Activated CD8-positive, alpha-beta memory T cell treated with anti-CD3 and anti-CD28 coated beads for 4 hours (primary cell): Measurements from ENCODE around the gene SOX6.
"Not testable (repeated sequence)": the region's sequence is repeated elsewhere in the genome, so short reads cannot be mapped to it uniquely, and the experiment has no call there.

ENCODE experiments used
- DNase-seq, 2 donors: peaks; one replicate each; pipeline ENCODE4 v3.0.0-alpha.2; 2020; ENCODE audit warnings: low read depth in 2 of 2

Gene SOX6

DNA sequence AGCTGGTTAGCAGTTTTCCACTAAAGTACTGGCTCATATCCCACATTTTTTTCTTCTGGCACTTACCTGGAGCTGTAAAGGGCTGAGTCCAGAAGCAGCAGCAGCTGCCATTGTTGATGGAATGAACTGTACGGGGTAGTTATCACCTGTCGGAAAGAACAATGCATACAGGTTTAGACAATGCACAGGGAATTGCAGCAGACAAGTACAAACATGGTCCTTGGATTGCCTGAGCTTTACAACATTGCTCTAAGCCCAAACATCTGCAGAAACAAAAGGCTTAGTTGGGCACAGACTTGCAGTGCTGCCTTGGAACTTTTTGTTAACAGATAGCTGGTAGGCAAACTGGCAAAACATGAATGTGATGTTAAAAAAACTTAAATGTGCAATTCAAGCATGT lies 258.8 kb downstream of the SOX6 start:
- no peak for DNase-seq

DNA sequence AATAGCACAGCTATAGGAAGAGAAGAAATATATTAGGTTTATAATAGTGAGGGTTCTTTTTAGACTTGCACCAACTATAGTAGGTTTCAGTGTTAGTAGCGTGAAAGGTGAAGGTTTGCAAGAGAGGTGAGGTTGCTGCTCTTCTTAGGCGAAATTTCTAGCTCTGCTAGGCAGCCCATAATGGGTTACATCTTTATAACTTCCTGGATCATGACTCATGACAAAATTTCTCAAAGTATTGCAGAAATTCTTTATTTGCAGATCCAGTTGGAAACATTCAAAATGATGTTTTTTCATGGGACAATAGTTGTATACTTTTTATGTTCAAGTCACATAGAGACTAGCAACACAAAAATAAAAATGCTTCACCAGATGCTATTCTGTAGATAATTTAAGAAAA lies 260.0 kb downstream of the SOX6 start:
- no peak for DNase-seq

DNA sequence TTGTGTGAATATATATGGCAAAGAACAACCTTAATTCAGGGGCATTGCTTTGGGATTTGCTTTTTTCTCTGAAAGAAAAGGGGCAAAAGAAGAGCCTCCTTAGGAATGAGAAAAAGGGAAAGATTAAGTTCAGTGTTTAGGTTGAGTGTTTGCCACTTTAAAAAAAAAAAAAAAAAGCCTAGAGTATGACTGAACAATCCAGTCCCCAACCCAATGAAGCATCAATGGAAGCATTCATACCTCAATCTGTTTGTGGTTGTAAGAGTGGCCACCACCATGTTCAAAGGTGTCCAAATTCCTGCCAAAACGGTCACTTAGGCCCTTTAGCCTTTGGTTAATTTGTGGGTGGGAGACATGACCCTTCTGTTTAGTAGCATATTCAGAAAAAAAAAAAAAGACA lies 260.6 kb downstream of the SOX6 start:
- DNase-seq, result no peak

DNA sequence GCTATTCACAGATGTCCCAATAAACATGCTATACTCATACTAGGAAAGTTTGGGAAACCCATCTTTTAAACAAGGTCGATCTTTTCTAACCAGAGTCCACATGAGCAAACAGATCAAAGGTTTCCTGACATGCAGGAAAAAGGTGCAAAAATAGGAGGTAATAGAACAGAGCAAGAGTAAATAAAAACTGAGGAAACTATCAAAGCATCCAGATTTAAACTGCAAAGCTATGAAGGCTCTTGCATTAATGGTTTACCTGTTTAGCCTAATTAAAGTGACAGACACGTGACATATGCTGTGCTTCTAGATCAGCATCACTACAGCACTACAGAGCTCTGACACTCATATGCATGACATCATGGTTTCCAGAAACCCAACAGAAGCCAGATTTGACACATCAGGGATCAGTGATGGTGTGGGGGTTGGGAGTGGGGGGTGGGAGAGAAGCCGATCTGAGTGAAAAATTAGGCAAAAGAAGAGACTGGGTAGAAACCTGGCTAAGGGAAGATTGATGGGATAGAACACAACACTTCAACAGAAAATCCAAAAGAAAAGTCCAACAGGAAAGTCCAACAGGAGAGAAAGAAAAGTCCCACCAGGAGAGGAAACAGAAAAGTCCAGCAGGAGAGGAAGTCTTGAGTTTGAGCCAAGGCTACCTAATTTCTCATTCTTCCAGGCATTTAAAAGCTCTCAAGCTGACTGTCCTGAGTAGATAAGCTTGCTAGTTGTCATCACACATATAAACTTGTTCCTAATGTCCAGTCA lies 262.3 kb downstream of the SOX6 start:
- DNase-seq, result no peak

DNA sequence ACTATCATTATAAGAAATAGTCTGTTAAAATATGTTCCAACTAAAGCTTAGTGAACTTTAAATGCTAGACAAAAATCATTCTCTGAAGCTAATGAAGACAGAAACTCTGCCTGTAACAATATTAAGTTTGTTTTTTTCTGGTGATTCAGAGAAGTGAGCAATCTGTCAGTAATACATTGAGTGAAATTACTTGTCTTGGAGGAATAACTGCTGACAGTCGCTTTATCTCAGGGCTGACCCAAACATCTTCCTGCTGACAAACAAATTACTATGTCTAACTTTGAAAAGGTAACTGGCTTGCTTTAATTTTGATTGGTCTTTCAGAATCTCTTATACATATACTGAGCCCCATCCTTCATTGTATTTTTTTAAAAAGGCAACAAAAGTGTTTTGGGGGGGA lies 264.5 kb downstream of the SOX6 start:
- DNase-seq, result no peak

DNA sequence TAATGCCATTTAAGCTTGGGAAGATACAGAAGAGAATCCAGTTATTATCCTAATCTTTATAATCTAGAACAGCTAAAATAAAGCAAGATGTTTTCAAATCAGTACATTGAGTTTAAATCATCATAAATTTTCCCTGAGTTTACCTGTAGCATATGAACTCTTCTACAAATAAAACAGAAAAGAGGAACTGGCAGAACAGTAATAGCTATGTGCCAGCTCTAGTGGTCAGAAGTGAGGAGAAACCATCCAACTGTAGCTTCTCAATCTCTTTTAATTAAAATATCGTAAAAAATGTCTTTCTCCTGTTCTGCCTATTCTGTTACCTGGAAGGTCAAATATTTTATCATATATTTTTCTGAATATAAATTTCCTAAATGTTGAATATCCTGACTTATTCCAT lies 266.9 kb downstream of the SOX6 start:
- DNase-seq, result no peak

DNA sequence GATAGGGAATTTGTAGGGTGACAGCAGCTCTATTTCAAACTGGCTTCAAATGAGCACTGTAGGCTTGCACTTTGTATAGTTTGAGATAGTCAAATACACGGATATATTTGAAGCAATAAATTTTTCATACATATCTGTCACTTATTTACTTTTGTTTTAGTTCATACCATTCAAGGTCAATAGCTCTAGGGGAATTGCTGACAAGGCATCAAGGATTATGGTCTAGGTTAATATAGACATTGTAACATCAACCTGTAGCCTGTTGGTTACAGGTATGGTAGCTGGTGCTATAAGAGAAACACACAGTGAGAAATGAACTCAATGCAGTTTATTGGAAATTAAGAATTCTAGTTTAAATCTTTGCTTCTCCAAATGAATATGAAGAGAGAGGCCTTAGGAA lies 267.6 kb downstream of the SOX6 start:
- DNase-seq, result no peak

DNA sequence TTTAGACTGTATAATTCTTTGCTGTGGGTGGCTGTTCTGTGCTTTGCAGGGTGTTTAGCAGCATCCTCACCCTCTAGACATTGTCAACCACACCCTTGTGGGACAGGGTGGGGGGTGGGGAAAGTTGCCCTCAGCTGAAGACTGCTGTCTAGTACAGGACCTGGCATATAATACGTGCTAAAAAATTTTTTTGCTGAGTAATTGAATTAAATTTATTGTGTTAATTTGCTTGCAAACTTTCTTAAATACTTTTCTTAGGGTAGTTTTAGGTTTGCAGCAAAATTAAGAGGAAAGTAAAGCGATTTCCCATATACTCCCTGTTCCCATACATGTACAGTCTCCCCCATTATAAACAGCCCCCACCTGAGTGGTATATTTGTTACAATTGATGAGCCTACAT lies 268.5 kb downstream of the SOX6 start:
- DNase-seq, result no peak

DNA sequence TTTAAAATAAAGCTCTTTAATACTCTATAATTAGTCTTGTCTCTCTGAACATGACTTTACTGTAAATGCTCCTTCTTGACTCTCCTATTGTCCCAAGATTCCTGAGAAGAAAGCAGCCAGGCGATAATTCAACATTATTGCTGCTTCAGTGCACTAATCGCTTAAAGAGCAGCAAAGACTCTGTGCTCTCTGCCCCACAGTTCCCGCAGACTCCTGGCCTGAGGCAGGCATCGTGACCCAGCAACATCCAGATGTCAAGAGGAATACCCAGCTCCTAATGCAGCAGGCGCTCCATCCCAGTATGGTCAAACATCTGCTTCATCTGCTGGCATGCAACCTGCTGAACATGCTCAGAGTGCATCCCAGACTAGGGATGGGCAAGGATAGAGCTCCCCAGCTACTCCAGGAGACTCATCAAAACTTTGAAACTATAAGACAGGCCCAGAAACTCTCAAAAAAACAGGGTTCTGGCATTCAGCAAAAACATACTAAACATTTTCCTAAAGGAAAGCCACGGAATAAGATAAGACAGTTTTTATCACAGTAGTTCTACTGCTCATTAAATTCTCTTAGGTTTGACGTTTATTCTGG lies 270.0 kb downstream of the SOX6 start:
- no peak for DNase-seq

DNA sequence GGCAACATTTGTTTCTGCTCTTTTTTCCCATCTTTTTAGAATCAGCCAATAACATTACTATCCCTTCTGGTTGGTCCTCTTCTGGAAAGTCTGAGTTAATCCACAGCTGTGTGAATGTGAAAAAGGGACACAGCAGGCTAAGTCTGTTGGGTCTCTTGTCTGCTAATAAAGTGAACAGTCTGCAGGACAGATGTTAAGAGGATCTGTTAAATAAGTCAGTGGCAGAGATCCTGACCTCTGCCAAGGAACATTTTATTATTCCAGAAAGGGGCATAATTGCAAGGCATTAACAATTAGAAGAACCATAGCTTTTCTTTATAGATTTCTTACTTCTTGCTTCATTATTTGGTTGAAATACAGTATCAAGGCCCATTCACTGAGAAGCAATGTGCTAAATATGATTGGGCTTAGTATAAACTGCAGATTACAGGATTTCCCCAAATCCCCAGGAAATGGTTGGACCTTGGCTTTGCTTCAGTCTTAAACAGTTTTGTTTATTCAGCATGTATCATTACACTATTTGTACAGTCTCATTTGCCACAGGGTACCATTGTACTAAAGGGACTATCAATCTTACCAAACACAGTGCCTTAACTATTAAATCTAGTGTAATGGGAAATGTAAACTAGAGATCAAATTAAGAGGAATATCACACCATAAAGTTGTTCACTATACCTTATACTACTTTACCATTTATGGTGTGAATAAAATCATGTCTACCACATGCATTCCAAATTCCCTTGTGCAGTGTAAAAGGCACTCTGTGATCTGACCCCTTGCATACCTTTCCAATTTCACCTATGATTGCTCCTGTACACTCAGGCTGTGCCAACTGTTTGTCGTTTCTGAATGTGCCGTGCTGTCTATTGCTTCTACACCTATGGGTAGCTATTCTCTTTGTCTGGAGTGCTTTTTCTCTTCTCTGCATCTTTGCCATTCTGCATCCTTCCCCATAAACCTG lies 274.0 kb downstream of the SOX6 start:
- no peak for DNase-seq

DNA sequence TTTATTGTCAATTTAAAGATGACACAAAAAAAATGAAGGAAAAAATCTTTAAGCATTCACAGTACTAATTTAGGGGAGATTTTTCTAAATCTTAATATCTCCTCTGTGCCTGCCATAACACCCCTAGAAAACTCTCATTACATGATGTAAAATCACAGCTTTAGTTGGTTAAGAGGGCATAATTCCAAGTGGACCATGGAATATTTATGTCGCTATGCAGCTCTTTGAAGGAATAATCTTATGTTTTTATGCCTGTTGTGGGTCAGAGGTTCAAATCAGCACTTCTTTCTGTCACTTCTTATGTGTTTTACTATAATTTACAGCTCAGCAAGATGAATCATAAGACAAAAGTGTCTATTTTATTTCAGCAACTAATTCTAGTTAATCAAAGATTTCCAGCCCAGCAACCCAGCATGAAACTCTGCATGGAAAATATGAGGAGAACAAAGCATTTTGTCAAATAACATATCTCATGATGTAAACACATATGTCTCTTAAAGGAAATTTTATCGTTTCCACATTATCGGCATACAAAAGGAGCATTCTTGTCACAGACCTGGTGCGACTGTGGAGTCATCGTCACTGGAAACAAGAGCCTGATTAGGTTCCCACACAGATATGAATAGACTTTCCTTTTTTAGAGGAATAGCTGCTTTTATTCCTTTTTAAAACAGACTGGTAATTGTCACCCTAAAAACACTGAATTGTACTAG lies 274.8 kb downstream of the SOX6 start:
- no peak for DNase-seq

DNA sequence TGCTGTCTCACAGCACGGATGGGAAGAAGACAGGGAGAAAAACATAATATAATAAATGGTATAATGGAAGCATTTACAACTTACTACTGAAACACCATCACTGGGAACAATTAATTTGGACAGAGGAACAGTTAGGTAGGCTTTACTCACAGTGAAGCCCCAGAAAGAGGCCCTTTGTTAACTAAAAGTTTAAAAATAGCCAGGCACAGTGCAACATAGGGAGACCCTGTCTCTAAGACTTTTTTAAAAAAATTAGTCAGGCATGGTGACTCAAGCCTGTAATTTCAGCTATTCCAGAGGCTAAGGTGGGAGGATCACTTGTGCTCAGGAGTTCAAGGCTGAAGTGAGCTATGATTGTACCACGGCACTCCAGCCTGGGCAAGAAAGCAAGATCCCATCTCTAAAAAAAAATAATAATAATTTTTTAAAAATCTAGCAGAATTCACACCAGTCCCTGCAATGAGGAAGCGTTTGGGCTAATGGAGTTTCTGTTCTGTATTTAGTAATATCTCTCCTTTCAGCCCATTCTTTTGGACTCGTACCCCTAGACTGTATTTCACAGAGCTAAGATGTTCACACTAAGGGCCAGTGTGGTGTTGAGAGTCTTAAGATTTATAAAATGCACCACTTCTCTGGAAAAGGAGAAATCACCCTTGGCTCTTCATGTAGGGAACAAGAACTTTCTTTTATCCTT lies 275.5 kb downstream of the SOX6 start:
- DNase-seq, result no peak

DNA sequence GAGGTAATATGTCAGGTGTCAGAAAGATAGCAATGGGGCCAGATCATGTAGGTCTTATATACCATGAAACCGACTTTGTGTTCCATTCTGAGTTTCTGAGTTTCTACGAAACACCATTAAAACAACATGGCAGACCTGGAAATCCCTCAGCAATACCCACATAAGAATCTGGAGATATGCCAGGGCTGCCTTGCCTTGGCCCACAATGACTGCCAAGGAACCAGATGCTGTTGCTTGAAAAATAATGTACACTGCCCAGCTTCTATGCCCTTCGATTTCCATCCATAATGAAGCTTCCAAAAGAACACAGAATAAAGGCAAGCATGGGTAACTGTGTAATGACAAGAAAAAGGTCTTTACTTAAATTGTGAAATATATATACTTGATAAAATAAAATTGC lies 277.4 kb downstream of the SOX6 start:
- no peak for DNase-seq

DNA sequence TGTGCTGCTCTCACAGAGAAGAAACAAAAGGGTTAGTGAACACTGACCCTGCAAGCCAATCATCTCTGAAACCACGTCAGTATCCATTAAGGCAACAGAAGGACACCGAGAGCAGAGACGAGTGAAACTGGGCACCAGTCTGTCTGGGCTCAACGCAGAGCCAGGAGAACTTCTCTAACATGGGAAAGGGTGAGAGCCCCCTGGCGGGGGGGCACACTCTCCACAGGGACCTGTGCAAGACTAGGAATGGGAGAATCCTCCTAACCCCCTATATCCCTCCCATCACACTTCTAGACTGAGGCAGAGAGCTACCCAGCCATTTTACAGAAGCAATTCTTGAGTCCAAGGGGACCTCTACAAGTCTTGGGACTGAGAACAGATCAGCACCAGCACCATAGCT lies 285.8 kb downstream of the SOX6 start:
- DNase-seq, result no peak

DNA sequence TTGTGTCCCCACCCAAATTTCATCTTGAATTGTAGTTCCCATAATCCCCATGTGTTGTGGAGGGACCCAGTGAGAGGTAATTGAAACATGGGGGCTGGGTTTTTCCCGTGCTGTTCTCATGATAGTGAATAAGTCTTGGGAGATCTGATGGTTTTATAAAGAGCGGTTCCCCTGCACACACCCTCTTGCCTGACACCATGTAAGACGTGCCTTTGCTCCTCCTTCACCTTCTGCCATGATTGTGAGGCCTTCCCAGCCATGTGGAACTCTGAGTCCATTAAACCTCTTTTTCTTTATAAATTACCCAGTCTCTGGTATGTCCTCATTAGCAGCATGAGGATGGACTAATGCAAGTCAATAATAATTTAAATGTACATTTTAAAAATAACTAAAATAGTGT lies 289.1 kb downstream of the SOX6 start:
- DNase-seq, result not testable (repeated sequence)

DNA sequence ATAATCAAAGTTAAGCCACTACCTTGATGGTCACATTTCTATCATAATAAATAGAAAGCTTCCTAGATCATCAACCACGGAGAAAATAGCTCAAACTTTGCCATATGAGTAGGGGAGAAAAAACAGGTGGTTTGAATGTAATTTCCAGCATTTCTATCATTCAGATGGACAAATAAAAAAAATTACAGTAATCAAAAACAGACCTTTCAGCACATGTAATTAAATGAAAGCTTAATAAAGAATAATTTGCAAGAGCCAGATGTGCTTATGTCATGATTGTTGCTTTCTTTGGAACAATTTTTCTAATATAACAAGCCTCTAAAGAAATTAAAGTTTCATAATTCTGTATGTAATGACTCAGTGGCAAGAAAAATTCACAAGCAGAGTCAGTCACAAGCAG lies 297.0 kb downstream of the SOX6 start:
- no peak for DNase-seq

DNA sequence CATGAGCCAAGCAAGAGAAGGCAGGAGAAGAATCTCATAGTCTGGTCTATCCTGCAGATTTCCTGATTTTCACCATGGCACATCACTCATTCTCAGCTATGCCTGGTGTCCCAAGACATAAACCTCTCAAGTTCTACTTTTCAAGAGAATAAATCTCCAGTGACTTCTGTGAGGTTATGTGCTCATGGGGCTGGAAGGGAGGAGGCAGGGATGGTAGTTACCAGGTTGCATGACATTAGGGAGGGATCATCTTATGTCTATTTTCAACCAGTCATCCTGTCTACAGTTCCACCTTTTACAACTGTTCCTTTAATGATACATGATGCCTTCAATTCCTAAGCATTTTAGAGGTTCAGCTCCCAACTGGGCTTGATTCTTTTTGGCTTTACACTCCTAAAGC lies 297.7 kb downstream of the SOX6 start:
- DNase-seq, result no peak

DNA sequence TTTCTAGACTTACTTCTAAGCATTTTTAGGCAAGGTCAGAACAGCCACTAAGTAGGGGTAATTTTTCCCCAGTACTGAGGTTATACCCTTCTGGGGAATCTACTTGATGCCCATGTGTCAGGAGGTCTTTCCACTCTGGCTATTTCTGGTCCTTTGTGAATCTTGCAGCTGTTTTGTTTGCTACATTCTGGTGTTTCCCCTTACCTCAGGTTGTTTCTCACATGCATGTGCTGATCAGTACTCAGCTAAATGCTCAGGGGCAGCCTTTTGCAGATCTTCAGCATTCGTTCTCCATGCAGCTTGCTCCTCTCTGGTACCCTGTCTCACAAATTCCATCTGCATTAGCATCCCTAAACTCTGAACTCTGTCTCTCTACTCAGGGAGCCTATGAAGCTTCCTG lies 303.6 kb downstream of the SOX6 start:
- no peak for DNase-seq

DNA sequence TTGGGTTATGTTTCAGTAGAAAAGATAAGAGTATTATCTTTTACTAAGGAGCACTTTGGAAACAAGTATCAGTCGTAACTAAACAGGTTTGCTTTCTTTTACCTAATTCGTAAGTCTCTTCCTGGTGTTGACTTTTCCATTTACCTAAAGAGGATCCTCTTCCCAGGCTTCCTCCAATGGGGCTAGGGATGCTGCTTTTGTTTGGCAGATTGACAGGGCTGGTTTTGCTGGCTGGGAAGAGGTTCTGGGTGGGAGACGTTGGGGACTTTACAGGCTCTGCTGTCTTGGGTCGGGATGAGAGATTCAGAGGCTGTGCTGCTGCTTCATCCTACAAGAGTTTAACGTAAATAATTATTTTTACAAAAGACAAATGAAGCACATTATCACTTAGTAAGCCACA lies 306.7 kb downstream of the SOX6 start:
- DNase-seq, result no peak

DNA sequence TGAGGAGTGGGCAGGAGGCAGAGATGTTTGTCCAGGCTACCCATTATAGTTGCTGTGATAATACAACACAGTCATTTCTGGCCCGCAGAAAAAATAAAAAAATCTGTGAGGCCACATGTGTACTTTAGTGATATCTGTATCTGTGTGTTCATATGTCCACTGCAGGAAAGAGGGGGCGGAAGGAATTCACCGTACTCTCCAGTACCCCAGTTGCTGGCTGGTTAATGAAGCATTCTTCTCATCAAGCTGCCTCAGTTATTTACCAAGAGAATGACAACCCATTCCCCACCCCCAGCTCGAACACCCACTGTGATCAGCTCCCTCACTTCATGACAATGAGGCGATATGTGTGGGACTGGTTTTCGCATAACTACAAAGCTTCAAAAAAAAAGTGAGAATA lies 309.3 kb downstream of the SOX6 start:
- DNase-seq, result no peak

DNA sequence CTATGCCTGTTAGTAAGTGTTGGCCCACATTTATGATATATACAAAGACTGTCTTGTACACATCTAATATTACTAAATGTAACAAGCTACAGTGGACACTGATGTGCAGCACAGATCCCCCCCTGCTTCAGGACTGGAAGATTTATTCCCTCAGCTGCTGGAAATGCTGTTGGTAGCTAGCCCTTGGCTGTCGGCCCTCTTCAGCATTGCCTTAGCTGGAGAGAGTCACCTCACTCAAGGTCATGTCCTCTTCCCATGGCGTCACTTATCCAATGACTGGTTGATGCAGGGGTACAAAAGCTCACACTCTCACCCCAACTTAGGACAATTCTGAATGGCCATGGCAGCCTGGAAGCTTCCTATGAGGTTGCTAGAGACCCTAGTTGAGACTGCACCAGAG lies 312.7 kb downstream of the SOX6 start:
- no peak for DNase-seq

DNA sequence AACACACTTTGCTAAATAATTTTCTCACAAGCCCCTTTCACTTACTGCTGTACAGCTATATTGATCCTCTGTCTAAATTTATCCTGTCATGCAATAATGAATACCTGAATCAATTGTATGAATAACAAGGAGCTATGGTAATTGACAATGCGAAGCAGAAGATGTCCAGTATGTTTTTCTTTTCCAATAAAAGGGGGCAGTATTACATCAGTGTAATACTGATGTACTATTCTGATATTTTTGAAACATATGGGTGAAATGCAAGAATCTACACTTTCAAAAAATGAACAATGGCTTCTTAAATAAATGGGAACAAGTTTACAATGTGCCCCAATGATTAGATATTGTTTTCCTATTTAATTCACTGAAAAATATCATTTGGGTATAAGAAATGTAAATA lies 315.1 kb downstream of the SOX6 start:
- DNase-seq, result no peak
